Sigmoid colon (tissue), 7 donors: Measurements from ENCODE around the gene KREMEN1. TPM values are rescaled to one million over a fixed set of nuclear protein-coding genes. Genes with fewer than 3 reads are reported as not detected.

Source experiments
- DNase-seq: peaks from one replicate; pipeline ENCODE4 v3.0.0-alpha.2; 2019
- H3K27ac ChIP-seq, 4 donors: fragments of 200-600 bp; sonication (generic); one replicate each; pipeline ENCODE4 v1.5.1; 2016 to 2019; ENCODE audit warnings: mild to moderate bottlenecking in 1 of 4
- H3K27me3 ChIP-seq, 3 donors: fragments of 200-600 bp; sonication (generic); one replicate each; pipeline ENCODE4 v1.5.1; 2019; ENCODE audit warnings: mild to moderate bottlenecking in 1 of 3
- H3K36me3 ChIP-seq, 4 donors: fragments of 200-600 bp; sonication (generic); one replicate each; pipeline ENCODE4 v1.5.1; 2016 to 2019
- H3K4me1 ChIP-seq, 4 donors: fragments of 200-600 bp; sonication (generic); one replicate each; pipeline ENCODE4 v1.5.1; 2017 to 2019
- H3K4me3 ChIP-seq, 4 donors: fragments of 200-600 bp; sonication (generic); one replicate each; pipeline ENCODE4 v1.5.1; 2017 to 2019; ENCODE audit warnings: mild to moderate bottlenecking in 2 of 4, moderate library complexity in 1 of 4
- H3K9me3 ChIP-seq, 4 donors: fragments of 200-600 bp in 3 of 4; sonication (generic) in 3 of 4; one replicate each; pipeline versions ENCODE4 v1.5.1 to v1.6.1; 2013 to 2019
- EP300 ChIP-seq, 4 donors: sonication (generic); formaldehyde crosslinking; IDR thresholded peaks; one replicate each; pipeline ENCODE4 v1.6.1; 2017; ENCODE audit warnings: antibody characterized with exemption in 4 of 4
- POLR2A ChIP-seq, 2 donors: fragments of 450-650 bp; IDR thresholded peaks; one replicate each; pipeline ENCODE4 v1.6.1; 2016; ENCODE audit warnings: antibody characterized with exemption in 2 of 2, mild to moderate bottlenecking in 2 of 2, moderate library complexity in 2 of 2
- POLR2AphosphoS5 ChIP-seq, 4 donors: sonication (generic); formaldehyde crosslinking; IDR thresholded peaks; one replicate each; pipeline ENCODE4 v1.6.1; 2017; ENCODE audit warnings: antibody characterized with exemption in 4 of 4
- WGBS, 2 donors: extraction: QIAGEN DNeasy Blood & Tissue Kit; methylation state at CpG; one replicate each; pipeline ENCODE4 v1.1.7; 2013; 5-methylcytosine and 5-hydroxymethylcytosine counted together
- intact Hi-C: fragments of 100-400 bp; cut with DNase I; formaldehyde crosslinking; loops from one replicate; pipeline ENCODE4 v1.15.1; 2023
- polyA plus RNA-seq, 3 donors: library from polyadenylated mRNA; stranded (reverse); fragments of 200-250 nt; gene quantifications; one replicate each; pipeline ENCODE4 v1.2.3, GENCODE V29; 2013
- total RNA-seq, 4 donors: library from RNA; depleted of rRNA; stranded (reverse); fragments of >200 nt; gene quantifications; one replicate each; pipeline ENCODE4 v1.1.0, GENCODE V29; 2016
- TF ChIP-seq, protein P1 (sequence below), 4 experiments: fragments of 450-650 bp in 3 of 4; fragments of 200-600 bp in 1 of 4; IDR thresholded peaks; one replicate each; pipeline ENCODE4 v1.5.1; 2016 to 2019; ENCODE audit warnings: antibody characterized with exemption in 4 of 4, mild to moderate bottlenecking in 3 of 4, moderate library complexity in 2 of 4
- donor health status: healthy with polysubstance abuse.
- donor health status: Bipolar disorder and iron deficiency.
- donor health status: healthy.

KREMEN1 gene
- total and polyA plus RNA-seq, 7 donors = 4.2 to 13.2 (median 6.7) TPM

DNA sequence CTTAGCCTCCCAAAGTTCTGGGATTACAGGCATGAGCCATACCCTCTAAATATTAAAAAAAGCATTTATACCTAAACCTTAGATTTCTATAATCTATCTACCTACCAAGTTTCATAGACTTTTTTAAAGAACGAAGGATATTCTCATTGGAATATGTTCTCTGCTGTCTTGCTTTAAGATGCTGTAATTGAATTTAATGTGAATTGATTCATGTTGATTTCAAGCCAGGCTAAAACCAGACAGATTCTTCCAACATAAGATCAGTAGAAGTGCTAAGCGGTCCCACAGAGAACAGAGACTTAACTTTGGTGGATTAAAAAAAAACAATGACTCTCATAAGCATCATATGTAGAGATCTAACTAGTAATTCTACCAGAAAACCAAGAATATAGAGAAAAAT lies 14.2 kb downstream of the KREMEN1 start:
- Histone ChIP-seq H3K27me3 (no peaks in the 10 kb centered on the region), H3K36me3 (no peaks in the 10 kb centered on the region), H3K4me1 (no peaks in the 10 kb centered on the region), H3K9me3 (no peaks in the 10 kb centered on the region), H3K4me3 (no peak overlapping the region), H3K27ac (no peak overlapping the region)
- 93 to 96% methylated on average over 2 of the region's 2 CpGs for WGBS, 2 donors
- no peak for DNase-seq
- intact Hi-C loops = no loop called here
- TF ChIP-seq, protein P1, sequence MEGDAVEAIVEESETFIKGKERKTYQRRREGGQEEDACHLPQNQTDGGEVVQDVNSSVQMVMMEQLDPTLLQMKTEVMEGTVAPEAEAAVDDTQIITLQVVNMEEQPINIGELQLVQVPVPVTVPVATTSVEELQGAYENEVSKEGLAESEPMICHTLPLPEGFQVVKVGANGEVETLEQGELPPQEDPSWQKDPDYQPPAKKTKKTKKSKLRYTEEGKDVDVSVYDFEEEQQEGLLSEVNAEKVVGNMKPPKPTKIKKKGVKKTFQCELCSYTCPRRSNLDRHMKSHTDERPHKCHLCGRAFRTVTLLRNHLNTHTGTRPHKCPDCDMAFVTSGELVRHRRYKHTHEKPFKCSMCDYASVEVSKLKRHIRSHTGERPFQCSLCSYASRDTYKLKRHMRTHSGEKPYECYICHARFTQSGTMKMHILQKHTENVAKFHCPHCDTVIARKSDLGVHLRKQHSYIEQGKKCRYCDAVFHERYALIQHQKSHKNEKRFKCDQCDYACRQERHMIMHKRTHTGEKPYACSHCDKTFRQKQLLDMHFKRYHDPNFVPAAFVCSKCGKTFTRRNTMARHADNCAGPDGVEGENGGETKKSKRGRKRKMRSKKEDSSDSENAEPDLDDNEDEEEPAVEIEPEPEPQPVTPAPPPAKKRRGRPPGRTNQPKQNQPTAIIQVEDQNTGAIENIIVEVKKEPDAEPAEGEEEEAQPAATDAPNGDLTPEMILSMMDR (IDR thresholded peaks at IDR 0.05) = no peak
- TF ChIP-seq POLR2A (IDR thresholded peaks at IDR 0.05) (no peak), POLR2AphosphoS5 (IDR thresholded peaks at IDR 0.05) (no peak), EP300 (IDR thresholded peaks at IDR 0.05) (no peak)

DNA sequence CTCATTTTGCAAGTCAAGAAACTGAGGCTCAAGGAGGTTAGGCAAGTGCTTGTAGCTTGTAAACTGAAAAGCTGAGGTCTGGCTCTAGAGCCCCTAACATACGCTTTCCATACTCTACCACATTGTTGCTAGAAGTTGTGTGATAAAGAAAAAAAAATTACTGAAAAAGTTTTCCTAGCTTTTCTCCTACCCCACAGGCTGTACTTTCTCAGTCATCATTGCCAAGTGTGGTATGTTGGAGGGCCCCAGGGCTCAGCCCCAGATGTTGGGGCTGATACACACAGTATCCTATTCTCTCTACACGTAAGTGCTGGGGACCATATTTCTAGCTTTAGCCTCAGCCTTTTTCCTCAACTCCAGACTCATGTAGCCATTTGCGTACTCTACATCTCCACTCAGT lies 16.0 kb downstream of the KREMEN1 start:
- Histone ChIP-seq H3K9me3 (no peaks in the 10 kb centered on the region), H3K4me1 (peaks cover 0 to 9% (median 6%) of the 10 kb centered on the region in 4 donors), H3K36me3 (no peaks in the 10 kb centered on the region), H3K27me3 (no peaks in the 10 kb centered on the region), H3K27ac (no peak overlapping the region), H3K4me3 (no peak overlapping the region)
- 98 to 99% methylated on average over 3 of the region's 3 CpGs for WGBS, 2 donors
- no peak for TF ChIP-seq EP300 (IDR thresholded peaks at IDR 0.05)
- TF ChIP-seq, protein P1 (IDR thresholded peaks at IDR 0.05) = no peak
- TF ChIP-seq POLR2A (IDR thresholded peaks at IDR 0.05) = no peak
- TF ChIP-seq POLR2AphosphoS5 (IDR thresholded peaks at IDR 0.05) = no peak
- intact Hi-C loops = no loop called here
- no peak for DNase-seq

DNA sequence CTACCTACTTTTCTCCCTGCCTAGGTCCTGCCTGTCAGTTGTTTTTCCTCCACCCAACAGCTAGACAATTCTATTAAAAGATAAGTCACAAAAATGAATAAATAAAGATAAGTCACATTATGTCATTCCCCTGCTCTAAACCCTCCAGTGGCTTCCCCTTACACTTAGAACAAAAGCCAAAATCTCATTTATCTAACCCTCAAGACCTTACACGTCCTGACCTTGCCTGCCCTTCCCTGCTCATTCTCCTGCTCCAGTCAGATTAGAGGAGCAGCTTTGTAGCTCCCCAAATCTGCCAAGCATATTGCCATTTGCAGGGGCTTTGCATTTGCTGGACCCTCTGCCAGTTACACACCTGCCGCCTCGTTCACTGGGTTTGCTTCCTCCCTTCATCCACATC lies 16.7 kb downstream of the KREMEN1 start:
- TF ChIP-seq, protein P1 (IDR thresholded peaks at IDR 0.05) = no peak
- no peak for TF ChIP-seq POLR2AphosphoS5 (IDR thresholded peaks at IDR 0.05)
- no peak for TF ChIP-seq POLR2A (IDR thresholded peaks at IDR 0.05)
- no peak for TF ChIP-seq EP300 (IDR thresholded peaks at IDR 0.05)

DNA sequence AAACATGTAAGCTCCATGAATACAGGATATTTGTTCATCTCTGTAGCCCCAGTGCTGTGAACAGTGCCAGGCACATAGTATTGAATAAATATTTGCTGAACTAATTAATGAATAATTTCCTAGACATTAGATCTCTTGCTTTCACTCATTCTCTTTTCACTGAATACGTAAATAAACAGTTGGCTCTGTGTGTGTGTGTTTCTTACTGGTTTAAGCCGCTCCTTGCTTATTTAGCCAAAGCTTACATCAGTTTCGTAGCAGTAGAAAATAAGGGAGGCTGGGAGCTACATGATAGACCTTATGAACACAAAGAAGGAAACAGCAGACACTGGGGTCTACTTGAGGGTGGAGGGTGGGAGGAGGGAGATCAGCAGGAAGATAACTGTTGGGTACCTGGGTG lies 17.2 kb downstream of the KREMEN1 start:
- TF ChIP-seq, protein P1 (IDR thresholded peaks at IDR 0.05) = no peak
- no peak for TF ChIP-seq POLR2AphosphoS5 (IDR thresholded peaks at IDR 0.05)
- TF ChIP-seq EP300 (IDR thresholded peaks at IDR 0.05) = no peak
- TF ChIP-seq POLR2A (IDR thresholded peaks at IDR 0.05) = no peak
- no peak overlapping the region for H3K4me3 ChIP-seq
- H3K4me1 ChIP-seq = peaks cover 0 to 14% (median 8%) of the 10 kb centered on the region in 4 donors
- no peak overlapping the region for H3K27ac ChIP-seq
- intact Hi-C loops = no loop called here
- DNase-seq = no peak
- H3K36me3 ChIP-seq = peaks cover 0 to 3% (median 0%) of the 10 kb centered on the region in 4 donors
- 80 to 84% methylated on average over 3 of the region's 3 CpGs for WGBS, 2 donors
- H3K27me3 ChIP-seq = no peaks in the 10 kb centered on the region
- H3K9me3 ChIP-seq = no peaks in the 10 kb centered on the region

More for the DNA sequence above, 16.7 kb downstream of the KREMEN1 start:
- DNase-seq = no peak
- H3K9me3 ChIP-seq = no peaks in the 10 kb centered on the region
- peaks cover 0 to 14% (median 8%) of the 10 kb centered on the region in 4 donors for H3K4me1 ChIP-seq
- H3K27ac ChIP-seq = no peak overlapping the region
- WGBS, 2 donors = 60 to 61% methylated on average over 3 of the region's 3 CpGs
- no peaks in the 10 kb centered on the region for H3K36me3 ChIP-seq
- intact Hi-C loops = no loop called here
- no peak overlapping the region for H3K4me3 ChIP-seq
- H3K27me3 ChIP-seq = no peaks in the 10 kb centered on the region

DNA sequence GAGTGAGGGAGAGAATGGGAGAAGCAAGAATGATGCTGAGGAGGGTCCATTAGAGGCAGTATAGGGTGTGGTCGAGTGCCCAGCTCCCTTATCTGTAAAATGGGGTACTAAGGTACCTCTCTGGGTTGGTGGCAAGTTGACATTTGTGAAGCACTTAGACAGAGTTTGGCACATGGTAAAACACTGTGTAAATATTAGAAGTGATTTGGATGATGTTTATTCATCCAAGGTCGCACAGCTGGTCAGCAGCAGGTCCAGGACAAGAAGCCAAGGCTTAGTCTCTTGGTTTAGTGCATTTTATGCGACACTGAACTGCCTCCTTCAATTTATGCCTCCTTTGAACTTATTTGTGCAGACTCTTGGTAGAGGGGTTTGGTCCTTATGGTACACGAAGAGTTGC lies 19.4 kb downstream of the KREMEN1 start:
- H3K4me1 ChIP-seq = peaks cover 0 to 14% (median 8%) of the 10 kb centered on the region in 4 donors
- WGBS, 2 donors = 36 to 59% methylated on average over 4 of the region's 4 CpGs
- no peaks in the 10 kb centered on the region for H3K9me3 ChIP-seq
- no peaks in the 10 kb centered on the region for H3K27me3 ChIP-seq
- peaks cover 0 to 5% (median 0%) of the 10 kb centered on the region in 4 donors for H3K36me3 ChIP-seq
- TF ChIP-seq POLR2A (IDR thresholded peaks at IDR 0.05) = no peak
- TF ChIP-seq EP300 (IDR thresholded peaks at IDR 0.05) = no peak
- TF ChIP-seq POLR2AphosphoS5 (IDR thresholded peaks at IDR 0.05) = no peak
- TF ChIP-seq, protein P1 (IDR thresholded peaks at IDR 0.05) = no peak
- intact Hi-C loops = no loop called here
- no peak overlapping the region for H3K4me3 ChIP-seq
- peak overlapping the region in 1 of 4 donors; percentile 51 for H3K27ac ChIP-seq
- no peak for DNase-seq
